ENCODE results near the gene CCDC97. TPM values are rescaled to one million over a fixed set of nuclear protein-coding genes. Genes with fewer than 3 reads are reported as not detected.

The CCDC97 gene
- total RNA-seq, 1 donor from 2014 or later: 15.5 TPM

DNA sequence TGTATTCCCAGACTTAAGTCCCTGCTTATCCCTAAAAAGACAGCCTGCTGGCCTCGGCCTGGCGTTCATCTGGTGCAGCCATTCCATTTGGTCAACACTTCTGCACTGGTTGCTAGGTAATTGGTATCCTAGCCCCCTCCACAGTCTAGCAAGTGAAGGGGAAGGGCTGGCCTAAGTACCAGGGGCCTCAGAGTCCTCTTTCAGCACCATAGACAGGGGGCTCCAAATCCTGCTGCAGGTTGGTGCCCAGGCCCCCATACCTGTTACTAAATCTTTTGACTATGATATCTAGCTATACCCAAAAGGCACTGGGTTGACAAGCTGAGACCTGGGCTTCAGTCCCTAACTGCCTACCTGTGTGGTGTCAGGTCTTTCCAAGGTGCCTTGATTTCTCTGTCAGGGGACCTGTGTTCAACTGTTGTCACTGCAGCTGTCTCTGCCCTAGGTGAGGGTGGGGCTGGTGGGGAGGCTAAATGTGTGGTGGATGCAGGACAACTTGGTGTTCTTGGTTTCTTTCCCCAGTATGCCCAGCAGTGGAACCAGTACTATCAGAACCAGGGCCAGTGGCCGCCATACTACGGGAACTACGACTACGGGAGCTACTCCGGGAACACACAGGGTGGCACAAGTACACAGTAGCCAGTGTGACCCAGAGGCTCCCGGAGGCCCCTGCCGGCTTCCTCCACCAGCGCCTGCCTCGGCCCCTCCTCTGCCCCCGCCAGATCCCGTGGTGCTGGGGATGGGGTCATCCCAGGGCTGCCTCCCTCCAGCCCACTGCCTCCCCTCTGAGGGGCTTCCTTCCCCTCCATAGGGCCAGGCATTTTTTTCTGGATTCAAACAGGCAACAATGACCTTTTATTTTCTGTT is 3.8 kb upstream of the CCDC97 start:
- Histone ChIP-seq H3K4me3 (no peak overlapping the region), H3K27ac (replicated peaks) (peak overlapping the region; percentile 31), H3K4me1 (peaks cover 72% of the 10 kb centered on the region), H3K9me3 (replicated peaks) (no peaks in the 10 kb centered on the region), H3K27me3 (ENCODE audit: low read depth) (no peaks in the 10 kb centered on the region), H3K36me3 (peaks cover 68% of the 10 kb centered on the region)
- intact Hi-C loops (cut with micrococcal nuclease): no loop called here
- TF ChIP-seq, protein P1, sequence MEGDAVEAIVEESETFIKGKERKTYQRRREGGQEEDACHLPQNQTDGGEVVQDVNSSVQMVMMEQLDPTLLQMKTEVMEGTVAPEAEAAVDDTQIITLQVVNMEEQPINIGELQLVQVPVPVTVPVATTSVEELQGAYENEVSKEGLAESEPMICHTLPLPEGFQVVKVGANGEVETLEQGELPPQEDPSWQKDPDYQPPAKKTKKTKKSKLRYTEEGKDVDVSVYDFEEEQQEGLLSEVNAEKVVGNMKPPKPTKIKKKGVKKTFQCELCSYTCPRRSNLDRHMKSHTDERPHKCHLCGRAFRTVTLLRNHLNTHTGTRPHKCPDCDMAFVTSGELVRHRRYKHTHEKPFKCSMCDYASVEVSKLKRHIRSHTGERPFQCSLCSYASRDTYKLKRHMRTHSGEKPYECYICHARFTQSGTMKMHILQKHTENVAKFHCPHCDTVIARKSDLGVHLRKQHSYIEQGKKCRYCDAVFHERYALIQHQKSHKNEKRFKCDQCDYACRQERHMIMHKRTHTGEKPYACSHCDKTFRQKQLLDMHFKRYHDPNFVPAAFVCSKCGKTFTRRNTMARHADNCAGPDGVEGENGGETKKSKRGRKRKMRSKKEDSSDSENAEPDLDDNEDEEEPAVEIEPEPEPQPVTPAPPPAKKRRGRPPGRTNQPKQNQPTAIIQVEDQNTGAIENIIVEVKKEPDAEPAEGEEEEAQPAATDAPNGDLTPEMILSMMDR (IDR thresholded peaks at IDR 0.05; ENCODE audit: borderline replicate concordance): no peak
- DNase-seq: no peak

DNA sequence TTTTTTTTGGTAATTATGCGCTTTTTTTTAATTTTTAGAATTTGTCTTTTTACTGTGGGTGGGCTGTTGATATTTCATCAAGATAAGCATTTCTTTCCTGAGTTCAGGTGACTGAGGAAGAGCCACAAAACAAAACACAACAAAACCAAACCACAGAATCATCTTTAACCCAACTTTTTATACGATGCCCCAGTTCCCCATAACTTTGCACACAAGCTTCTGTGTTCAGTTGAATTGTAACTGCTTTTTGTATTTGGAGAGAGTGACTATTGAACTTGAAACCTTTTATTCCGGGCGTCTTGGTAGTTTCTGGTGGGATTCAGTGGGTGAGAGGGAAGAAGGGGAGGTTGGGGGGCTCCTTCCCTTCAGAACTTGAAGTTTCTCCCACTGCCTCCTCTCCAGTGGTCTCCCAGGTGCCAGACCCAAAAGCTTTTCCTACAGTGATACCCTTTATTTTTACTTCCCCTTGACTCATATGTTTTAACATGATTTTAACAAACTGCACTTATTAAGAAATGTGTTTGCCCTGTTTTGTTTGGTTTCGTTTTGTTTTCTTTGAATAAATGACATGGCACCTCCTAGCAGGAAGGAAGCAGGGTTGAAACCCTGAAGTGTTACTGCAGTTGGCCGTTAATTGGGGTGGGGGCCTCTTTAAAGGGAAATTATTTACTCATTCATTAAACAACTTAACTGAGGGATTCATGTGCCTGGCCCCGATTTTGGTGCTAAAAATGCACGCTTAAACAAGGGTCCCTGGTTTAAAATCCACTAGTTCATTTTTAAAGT is 2.7 kb upstream of the CCDC97 start:
- intact Hi-C loops (cut with micrococcal nuclease): no loop called here
- no peak overlapping the region for H3K4me3 ChIP-seq
- no peak for DNase-seq
- H3K36me3 ChIP-seq: peaks cover 61% of the 10 kb centered on the region
- H3K9me3 ChIP-seq (replicated peaks): no peaks in the 10 kb centered on the region
- TF ChIP-seq, protein P1 (IDR thresholded peaks at IDR 0.05; ENCODE audit: borderline replicate concordance): no peak
- no peaks in the 10 kb centered on the region for H3K27me3 ChIP-seq (ENCODE audit: low read depth)
- H3K4me1 ChIP-seq: peaks cover 74% of the 10 kb centered on the region
- H3K27ac ChIP-seq (replicated peaks): peak overlapping the region; percentile 98

DNA sequence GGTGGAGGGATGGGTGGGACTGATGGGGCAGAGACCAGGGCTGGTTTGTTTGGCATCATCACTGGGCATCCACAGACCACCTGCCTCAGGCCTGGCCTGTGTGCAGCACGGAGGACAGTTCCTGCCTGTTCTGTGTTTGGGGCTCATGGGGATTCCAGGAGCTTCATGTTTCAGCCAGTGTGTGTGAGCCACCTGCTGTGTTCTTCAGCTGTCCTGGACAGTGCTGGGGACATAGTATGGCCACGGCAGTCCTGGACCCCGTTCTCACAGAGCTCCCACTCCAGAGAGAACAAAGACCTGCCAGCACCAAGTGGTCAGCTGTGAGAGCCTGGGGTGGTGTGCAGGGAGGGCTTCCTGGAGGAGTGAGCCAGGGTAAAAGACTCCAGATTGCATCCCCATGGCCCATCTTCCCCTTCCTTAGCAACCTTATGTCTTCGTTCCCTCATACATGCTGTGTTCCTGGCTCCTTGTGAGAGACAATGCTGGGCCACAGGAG is 2.0 kb upstream of the CCDC97 start:
- peaks cover 61% of the 10 kb centered on the region for H3K36me3 ChIP-seq
- peaks cover 70% of the 10 kb centered on the region for H3K4me1 ChIP-seq
- H3K9me3 ChIP-seq (replicated peaks): no peaks in the 10 kb centered on the region
- H3K27ac ChIP-seq (replicated peaks): peak overlapping the region; percentile 98
- intact Hi-C loops (cut with micrococcal nuclease): no loop called here
- TF ChIP-seq, protein P1 (IDR thresholded peaks at IDR 0.05; ENCODE audit: borderline replicate concordance): no peak
- no peak for DNase-seq
- no peaks in the 10 kb centered on the region for H3K27me3 ChIP-seq (ENCODE audit: low read depth)
- no peak overlapping the region for H3K4me3 ChIP-seq

DNA sequence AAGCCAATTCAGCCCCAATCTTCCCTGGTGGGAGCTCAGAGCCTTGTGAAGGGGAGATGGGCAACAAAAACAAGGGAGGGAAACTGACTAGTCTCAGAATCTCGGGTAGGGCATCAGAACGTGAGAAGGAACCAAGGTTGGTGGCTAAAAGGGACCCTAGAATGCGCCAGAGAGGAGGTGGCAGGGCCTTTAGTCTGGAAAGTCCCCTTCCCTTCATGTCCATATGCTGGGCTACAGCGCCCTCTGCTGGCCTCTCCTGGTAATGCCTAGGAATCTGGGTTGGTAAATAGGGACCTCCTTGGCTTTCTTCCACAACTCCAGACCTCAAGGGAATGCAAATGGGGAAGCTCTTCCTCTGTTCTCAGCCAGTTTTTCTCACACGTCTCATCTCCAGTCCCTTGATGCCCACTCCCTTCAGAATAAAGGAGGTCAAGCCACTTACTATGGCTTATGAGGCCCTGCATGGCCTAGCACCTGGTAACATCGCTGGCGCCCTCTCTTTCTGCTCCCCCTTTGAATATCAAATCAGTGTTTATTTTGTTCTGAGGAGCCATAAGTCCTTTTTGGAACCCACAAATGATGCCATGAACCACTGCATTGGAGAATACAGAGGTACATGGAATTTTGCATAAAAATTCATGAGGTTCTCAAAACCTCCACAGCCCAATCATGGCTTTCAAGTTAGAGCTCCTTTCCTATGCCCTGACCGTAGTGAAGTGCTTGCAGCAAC is 1.4 kb upstream of the CCDC97 start:
- no peaks in the 10 kb centered on the region for H3K27me3 ChIP-seq (ENCODE audit: low read depth)
- H3K4me3 ChIP-seq: peak overlapping the region; percentile 83
- H3K27ac ChIP-seq (replicated peaks): peak overlapping the region; percentile 98
- H3K4me1 ChIP-seq: peaks cover 70% of the 10 kb centered on the region
- intact Hi-C loops (cut with micrococcal nuclease): no loop called here
- DNase-seq: peak; percentile 93
- H3K36me3 ChIP-seq: peaks cover 61% of the 10 kb centered on the region
- H3K9me3 ChIP-seq (replicated peaks): no peaks in the 10 kb centered on the region
- TF ChIP-seq, protein P1 (IDR thresholded peaks at IDR 0.05; ENCODE audit: borderline replicate concordance): peak; percentile 99
